Memory B cell (primary cell): ENCODE measurements around the gene DOCK4.

ENCODE experiments used
- ATAC-seq: fragments of 150-1000 bp; cut with Tn5 transposase; 2 replicates; pipeline ENCODE4 v1.10.0; 2021; ENCODE audit warnings: low read depth, mild to moderate bottlenecking, moderate library complexity
- DNase-seq, 2 donors: peaks; one replicate each; pipeline ENCODE4 v3.0.0; 2022; ENCODE audit warnings: low spot score in 2 of 2
- H3K27ac Mint-ChIP-seq: one replicate; pipeline ENCODE4 v1.8.0; 2022; ENCODE audit warnings: mild to moderate bottlenecking, moderate library complexity, mixed read lengths
- H3K27me3 Mint-ChIP-seq: one replicate; pipeline ENCODE4 v1.8.0; 2022; ENCODE audit warnings: mixed read lengths
- H3K36me3 Mint-ChIP-seq: one replicate; pipeline ENCODE4 v1.8.0; 2022; ENCODE audit warnings: mild to moderate bottlenecking, mixed read lengths
- H3K4me1 Mint-ChIP-seq: one replicate; pipeline ENCODE4 v1.8.0; 2022; ENCODE audit warnings: mixed read lengths
- H3K4me3 Mint-ChIP-seq: one replicate; pipeline ENCODE4 v1.8.0; 2022; ENCODE audit warnings: mild to moderate bottlenecking, moderate library complexity, mixed read lengths
- H3K9me3 Mint-ChIP-seq: one replicate; pipeline ENCODE4 v1.8.0; 2022; ENCODE audit warnings: mixed read lengths

The DOCK4 gene

DNA sequence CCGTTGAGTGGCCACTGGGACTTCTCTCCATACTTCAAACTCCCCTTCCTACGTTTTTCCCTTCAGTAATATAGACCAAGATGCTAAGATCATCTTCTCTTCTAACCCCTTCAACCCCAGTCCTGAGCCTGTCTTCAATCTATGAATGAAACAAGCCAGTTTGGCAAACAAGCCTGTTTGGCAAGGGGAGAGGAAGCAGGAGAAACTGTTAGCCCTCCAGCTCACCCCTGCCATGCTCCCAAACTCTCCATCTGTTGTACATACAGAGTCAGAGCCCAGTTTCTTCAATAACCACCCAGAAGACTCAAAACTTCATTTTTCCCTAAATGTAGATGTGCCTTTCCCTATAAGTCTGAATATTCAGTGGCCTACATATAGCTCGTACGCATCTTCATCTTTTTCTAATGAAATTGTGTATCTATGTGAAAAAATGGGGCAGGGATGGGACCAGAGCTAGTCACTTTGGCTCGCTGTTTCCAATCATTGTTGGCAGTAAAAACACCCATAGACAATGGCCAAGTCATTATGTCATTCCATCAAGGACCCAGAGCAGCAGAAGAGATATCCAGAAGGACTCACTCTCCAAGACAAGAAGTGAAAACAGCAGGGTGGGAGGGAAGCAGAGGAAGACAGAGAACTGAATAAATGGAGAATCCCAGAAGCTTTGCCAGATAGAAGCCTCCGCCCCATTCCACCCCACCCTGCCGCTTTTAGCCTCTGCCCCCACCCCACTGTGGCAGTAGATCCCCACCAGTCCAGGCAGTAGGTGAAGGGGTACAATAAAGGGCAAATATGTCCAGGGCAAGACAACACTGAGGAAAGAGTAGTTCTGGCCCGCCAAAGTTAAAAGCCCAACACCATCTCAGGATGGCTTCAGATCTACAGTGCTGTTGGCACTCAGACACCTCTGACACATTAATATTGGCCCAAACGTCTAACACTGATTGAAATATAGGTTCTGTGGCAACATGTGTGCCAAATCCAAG, 87.3 kb downstream of the DOCK4 start:
- no peak for DNase-seq
- Mint-ChIP-seq H3K36me3 (no peaks in the 10 kb centered on the region), H3K4me3 (no peak overlapping the region), H3K27ac (no peak overlapping the region), H3K9me3 (no peaks in the 10 kb centered on the region), H3K4me1 (no peaks in the 10 kb centered on the region), H3K27me3 (peaks cover 4% of the 10 kb centered on the region)
- no peak for ATAC-seq

DNA sequence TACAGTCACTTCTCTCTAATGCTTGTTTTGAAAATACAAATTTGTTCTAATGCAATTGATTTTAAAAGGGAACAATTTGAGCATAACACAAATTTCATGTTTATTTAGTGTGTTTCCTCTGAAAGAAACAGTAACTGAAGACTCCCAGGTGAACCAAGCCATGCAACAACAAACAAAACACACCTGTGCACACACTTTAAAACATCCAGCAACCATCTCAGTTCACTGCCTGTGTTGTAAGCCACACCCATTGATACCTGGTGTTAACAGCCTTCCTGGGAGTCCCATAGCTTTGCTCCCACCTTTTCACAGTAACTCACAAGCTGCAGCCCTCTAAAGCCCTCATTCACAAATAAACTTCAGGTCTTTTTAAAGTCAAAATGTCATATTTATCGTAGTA, 89.3 kb downstream of the DOCK4 start:
- H3K27me3 Mint-ChIP-seq, result peaks cover 4% of the 10 kb centered on the region

DNA sequence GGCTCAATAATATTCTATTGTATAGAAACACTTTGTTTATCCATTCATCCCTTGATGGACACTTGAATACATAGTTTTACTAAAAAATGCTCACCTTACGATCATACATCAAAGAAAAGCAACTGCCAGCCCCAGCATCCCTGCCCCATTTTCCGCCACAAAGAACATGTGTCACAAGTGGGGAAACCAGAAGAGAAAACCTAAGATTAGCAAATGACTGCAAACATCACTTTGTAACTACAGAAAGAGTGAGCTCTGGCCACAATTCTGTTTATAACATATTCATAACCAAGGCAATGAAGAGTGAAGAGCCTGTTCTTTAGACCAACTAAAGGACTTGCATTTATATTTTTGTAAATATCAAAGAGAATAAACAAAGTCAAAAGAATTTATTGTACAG, 89.8 kb downstream of the DOCK4 start:
- ATAC-seq, result no peak
- Mint-ChIP-seq H3K4me3 (no peak overlapping the region), H3K4me1 (no peaks in the 10 kb centered on the region), H3K36me3 (no peaks in the 10 kb centered on the region), H3K9me3 (no peaks in the 10 kb centered on the region), H3K27me3 (peaks cover 4% of the 10 kb centered on the region), H3K27ac (no peak overlapping the region)
- no peak for DNase-seq

More for the DNA sequence above, 89.3 kb downstream of the DOCK4 start:
- Mint-ChIP-seq H3K9me3 (no peaks in the 10 kb centered on the region), H3K27ac (no peak overlapping the region), H3K4me1 (no peaks in the 10 kb centered on the region), H3K4me3 (no peak overlapping the region), H3K36me3 (no peaks in the 10 kb centered on the region)
- DNase-seq (no peak), ATAC-seq (no peak)

DNA sequence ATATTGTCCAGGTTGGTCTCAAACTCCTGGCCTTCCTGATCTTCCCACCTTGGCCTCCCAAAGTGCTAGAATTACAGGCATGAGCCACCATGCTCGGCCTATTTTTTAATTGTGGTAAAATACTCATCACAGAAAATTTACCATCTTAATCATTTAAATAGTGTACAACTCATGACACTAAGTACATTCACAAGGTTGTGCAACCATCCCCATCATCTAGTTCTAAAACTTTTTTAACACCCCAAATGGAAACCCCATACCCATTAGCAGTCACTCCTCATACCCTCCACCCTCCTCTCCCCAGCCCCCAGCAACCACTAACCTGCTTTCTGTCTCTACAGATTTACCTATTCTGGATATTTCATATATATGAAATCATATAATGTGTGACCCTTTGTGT, 90.3 kb downstream of the DOCK4 start:
- no peak overlapping the region for H3K27ac Mint-ChIP-seq
- H3K9me3 Mint-ChIP-seq, result no peaks in the 10 kb centered on the region
- peaks cover 4% of the 10 kb centered on the region for H3K27me3 Mint-ChIP-seq
- DNase-seq (no peak), ATAC-seq (no peak)
- H3K36me3 Mint-ChIP-seq, result no peaks in the 10 kb centered on the region
- H3K4me1 Mint-ChIP-seq, result no peaks in the 10 kb centered on the region
- no peak overlapping the region for H3K4me3 Mint-ChIP-seq

DNA sequence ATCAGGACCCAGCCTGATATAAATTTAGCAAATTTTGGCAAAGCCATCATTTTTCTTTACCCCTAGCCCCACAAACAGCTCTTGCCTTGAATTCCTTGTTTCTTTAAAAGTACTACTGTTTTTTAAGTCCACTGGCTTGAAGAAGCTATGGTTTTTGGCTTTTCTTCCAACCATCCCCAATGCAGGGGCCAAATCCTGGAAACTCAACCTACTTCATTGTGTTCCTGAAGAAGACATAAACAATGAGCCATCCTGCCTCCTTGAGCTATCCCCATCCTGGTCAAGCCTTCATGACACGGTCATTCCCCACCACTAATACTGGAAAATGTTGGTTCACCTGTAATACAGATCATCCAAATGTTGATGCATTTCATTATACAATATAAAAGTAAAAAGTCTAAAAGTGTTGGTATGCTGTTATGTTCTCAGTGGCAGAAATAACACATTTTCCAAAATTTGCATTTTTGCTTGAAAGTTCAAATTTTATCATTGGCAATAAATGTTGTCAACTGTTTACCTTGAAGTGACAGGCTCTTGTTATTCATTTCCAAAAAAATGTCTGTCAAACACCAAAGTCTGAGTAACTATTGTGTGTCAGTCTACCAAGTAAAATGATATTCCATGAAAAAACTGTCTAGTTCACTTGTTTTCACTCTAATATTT, 92.2 kb downstream of the DOCK4 start:
- DNase-seq (no peak), ATAC-seq (no peak)
- Mint-ChIP-seq H3K4me1 (no peaks in the 10 kb centered on the region), H3K4me3 (no peak overlapping the region), H3K27me3 (peaks cover 4% of the 10 kb centered on the region), H3K36me3 (no peaks in the 10 kb centered on the region), H3K9me3 (no peaks in the 10 kb centered on the region), H3K27ac (no peak overlapping the region)

DNA sequence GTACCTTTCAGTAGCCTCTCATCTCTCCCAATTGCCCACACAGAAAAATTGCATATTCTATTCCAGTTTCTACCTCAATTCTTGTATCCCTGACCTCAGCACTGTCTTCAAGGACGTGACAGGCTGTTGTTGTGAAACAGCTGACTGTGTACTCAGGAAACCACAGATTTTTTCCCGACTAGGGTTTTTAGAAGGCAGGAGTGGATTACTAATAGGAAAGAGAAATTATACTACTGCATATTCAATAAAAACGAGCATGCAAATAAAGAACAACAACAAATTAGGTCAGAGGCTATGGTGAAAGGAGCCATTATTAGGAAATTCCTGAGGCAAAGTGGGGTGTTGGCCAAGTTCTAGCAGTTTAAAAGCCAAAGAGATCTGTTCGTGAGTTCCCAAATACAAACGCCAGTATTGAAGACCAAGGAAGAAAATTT, 93.4 kb downstream of the DOCK4 start:
- no peak for DNase-seq
- no peak for ATAC-seq

DNA sequence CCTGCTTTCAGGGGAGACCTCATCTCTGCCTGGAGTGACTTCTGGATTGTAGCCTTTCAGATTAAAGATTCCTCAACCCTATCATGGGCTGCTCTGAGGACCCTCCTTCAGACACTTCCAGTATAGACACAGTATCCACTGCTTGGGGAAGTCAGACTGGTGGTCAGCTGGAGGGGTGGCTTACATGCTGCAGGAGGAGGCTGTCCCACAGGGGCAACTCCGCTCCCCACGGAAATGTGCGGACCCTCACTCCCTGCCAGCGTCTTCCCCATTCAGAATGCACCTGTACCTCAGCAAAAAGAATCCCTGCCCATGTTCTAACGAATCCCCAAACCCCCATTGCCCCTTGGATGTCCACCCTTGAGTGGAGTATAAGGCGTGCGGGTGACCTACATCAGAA, 95.5 kb downstream of the DOCK4 start:
- Mint-ChIP-seq H3K4me1 (no peaks in the 10 kb centered on the region), H3K27ac (no peak overlapping the region), H3K27me3 (no peaks in the 10 kb centered on the region), H3K9me3 (no peaks in the 10 kb centered on the region), H3K36me3 (no peaks in the 10 kb centered on the region), H3K4me3 (no peak overlapping the region)
- ATAC-seq (no peak), DNase-seq (no peak)

More for the DNA sequence above, 93.4 kb downstream of the DOCK4 start:
- Mint-ChIP-seq H3K27ac (no peak overlapping the region), H3K27me3 (peaks cover 4% of the 10 kb centered on the region), H3K36me3 (no peaks in the 10 kb centered on the region), H3K4me1 (no peaks in the 10 kb centered on the region), H3K9me3 (no peaks in the 10 kb centered on the region), H3K4me3 (no peak overlapping the region)

DNA sequence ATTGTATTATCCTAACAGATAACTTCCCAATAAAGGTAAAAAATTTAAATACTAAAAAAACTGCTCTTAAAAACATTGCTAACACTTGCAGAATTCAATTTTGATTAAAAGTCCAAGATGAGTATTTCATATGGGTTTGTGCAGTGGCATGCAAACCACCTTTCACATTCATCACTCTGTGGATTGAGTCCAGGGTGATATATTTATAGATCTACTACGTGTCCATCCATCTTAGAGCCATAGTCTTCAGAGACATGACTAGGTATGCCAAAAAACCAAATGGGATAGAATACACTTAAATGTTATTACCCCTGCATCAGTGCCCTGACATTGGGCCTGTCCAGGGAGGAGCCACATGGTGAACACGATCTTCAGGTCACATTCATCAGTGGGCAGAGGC, 96.0 kb downstream of the DOCK4 start:
- no peak overlapping the region for H3K27ac Mint-ChIP-seq
- no peaks in the 10 kb centered on the region for H3K27me3 Mint-ChIP-seq
- H3K36me3 Mint-ChIP-seq, result no peaks in the 10 kb centered on the region
- ATAC-seq (no peak), DNase-seq (no peak)
- no peaks in the 10 kb centered on the region for H3K9me3 Mint-ChIP-seq
- no peak overlapping the region for H3K4me3 Mint-ChIP-seq
- H3K4me1 Mint-ChIP-seq, result no peaks in the 10 kb centered on the region

DNA sequence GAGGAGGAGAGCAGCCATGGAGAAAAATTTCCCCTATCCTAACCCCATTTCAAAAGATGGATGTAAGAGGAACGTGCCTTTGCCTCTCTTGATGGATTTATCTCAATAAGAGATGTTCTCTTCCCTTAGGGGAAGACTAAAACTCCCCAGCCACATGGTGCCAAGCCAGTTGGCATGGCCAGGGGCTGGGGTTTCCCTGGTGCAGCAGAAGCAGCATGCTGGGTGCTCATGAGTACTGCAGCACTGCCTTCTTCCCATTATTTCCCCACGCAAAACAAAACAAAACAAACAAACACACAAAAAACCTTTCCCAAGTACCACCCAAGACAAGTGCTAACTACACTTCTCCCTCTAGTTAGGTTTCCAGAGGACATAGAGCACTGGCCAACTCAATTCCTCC, 97.2 kb downstream of the DOCK4 start:
- no peaks in the 10 kb centered on the region for H3K4me1 Mint-ChIP-seq
- H3K27ac Mint-ChIP-seq, result no peak overlapping the region
- DNase-seq (no peak), ATAC-seq (no peak)
- H3K4me3 Mint-ChIP-seq, result no peak overlapping the region
- no peaks in the 10 kb centered on the region for H3K36me3 Mint-ChIP-seq
- no peaks in the 10 kb centered on the region for H3K9me3 Mint-ChIP-seq
- H3K27me3 Mint-ChIP-seq, result no peaks in the 10 kb centered on the region

DNA sequence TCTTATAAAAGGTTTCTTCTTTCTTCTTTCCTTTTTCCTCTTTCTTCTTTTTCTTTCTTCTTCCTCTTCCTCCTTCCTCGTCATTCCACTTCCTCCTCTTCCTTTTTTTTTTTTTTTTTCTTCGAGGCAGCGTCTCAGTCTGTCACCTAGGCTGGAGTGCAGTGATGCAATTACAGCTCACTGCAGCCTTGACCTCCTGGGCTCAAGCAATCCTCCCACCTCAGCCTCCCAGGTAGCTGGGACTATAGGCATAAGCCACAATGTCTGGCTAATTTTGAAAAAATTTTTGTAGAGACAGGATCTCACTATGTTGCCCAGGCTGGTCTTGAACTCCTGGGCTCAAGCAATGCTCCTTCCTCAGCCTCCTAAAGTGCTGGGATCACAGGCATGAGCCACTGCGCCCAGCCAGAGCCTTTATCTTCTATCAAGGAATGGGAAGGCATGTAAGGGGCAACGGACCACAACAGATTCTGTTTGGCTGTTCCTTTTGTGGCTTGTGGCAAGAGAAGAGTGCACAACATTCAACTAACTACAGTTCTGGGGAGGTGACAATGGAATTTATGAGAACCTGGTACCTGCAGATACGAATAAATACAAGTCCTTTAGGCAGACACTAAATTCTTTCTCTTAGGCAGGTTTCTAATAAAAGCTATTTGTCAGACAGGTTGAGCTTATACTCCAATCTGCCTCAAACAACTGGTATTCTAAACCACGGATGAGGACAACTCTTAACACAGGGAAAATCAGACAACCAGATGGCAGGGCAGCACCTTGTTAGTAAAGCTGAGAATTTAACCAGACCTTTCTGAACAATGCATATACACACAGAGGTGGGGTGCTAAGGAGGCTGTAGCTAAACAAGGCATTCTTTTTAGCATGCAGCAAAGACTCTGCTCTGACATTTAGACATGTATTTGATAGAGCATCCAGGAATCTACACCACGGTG, 100.3 kb downstream of the DOCK4 start:
- H3K4me3 Mint-ChIP-seq, result no peak overlapping the region
- H3K27me3 Mint-ChIP-seq, result no peaks in the 10 kb centered on the region
- ATAC-seq, result no peak
- no peak for DNase-seq
- no peaks in the 10 kb centered on the region for H3K4me1 Mint-ChIP-seq
- no peaks in the 10 kb centered on the region for H3K36me3 Mint-ChIP-seq
- H3K9me3 Mint-ChIP-seq, result no peaks in the 10 kb centered on the region
- H3K27ac Mint-ChIP-seq, result no peak overlapping the region

DNA sequence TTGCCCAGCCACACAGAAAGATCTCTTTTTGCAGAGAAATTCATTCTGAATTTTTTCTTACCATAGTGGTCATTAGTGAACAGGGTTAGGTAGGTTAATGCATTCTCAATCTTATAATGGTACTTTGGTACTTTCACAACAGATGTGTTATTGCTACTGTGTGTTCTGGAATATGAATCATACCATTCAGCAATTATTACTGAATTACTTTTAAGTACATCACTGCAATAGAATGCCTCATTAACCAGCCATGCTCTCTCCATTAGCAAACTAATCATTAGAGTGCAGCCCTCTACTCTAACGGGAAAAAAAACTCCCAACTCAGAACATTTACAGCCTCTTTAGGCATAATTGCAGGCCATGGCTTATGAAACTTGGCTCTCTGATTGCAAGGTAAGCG, 102.1 kb downstream of the DOCK4 start:
- H3K4me1 Mint-ChIP-seq, result no peaks in the 10 kb centered on the region
- H3K36me3 Mint-ChIP-seq, result no peaks in the 10 kb centered on the region

DNA sequence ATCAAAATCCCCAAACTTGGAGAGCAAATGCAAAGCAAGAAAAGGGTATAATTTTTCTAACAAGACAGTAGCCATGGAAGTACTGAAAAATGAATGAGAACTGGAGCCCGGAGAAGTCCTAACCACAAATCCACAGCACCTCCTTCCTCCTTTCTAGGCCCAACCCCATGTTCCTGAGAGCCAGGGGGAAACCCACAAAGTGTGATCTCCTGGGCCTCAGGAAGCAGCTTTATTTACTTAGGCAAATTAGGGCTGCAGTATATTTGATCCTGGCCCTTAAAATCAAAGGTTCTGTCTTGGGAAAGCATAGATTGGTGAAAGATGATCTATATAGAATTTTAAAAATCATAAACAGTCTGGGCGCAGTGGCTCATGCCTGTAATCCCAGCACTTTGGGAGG, 103.0 kb downstream of the DOCK4 start:
- Mint-ChIP-seq H3K27me3 (no peaks in the 10 kb centered on the region), H3K9me3 (no peaks in the 10 kb centered on the region), H3K36me3 (no peaks in the 10 kb centered on the region), H3K4me1 (no peaks in the 10 kb centered on the region), H3K4me3 (no peak overlapping the region), H3K27ac (no peak overlapping the region)
- ATAC-seq, result no peak
- DNase-seq, result no peak

More for the DNA sequence above, 102.1 kb downstream of the DOCK4 start:
- Mint-ChIP-seq H3K9me3 (no peaks in the 10 kb centered on the region), H3K27ac (no peak overlapping the region), H3K4me3 (no peak overlapping the region), H3K27me3 (no peaks in the 10 kb centered on the region)
- no peak for DNase-seq
- no peak for ATAC-seq

DNA sequence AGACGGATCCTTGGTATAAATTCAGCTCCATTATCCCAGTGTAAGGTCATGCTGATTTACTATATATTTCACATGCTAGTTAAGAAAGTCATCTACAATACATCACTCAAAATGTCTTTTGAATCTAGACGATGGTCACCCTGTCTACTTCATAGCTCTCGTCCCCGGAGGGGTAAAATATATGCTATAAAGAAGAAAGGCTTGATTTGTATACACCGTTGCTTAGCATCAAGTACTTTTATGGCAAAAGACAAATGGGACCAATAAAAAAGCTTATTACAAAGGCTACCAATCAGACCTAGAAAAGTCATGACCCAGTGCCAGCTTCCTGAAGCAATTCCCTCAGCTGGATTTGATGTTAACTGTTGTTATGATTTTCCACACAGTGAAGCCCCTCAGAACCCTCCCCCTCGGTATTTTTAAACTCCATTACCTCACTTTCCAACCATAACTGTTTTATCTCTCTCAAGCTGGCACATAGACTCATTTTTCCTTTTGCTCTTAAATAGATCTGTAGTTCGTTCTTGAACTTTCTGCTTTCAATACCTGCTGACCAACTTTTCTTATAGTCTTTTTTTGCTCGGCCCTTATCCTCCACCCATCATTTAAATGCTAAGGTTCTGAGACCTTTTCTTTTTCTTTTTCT, 104.9 kb downstream of the DOCK4 start:
- ATAC-seq (no peak), DNase-seq (no peak)
- H3K36me3 Mint-ChIP-seq, result no peaks in the 10 kb centered on the region
- no peaks in the 10 kb centered on the region for H3K27me3 Mint-ChIP-seq
- H3K27ac Mint-ChIP-seq, result no peak overlapping the region
- H3K9me3 Mint-ChIP-seq, result no peaks in the 10 kb centered on the region
- H3K4me3 Mint-ChIP-seq, result no peak overlapping the region
- no peaks in the 10 kb centered on the region for H3K4me1 Mint-ChIP-seq
